NCI-H1092 (cell line): Measurements from ENCODE around the gene DNAH8.

Experiments
- DNase-seq: peaks from one replicate; lab custom pipeline; 2025; lab: John Stamatoyannopoulos, UW

Gene DNAH8

GRCh38 chr6:39051399-39052122 is 336.4 kb downstream of the DNAH8 start:
- no peak for DNase-seq

GRCh38 chr6:39053016-39053624 is 338.0 kb downstream of the DNAH8 start:
- DNase-seq: no peak

GRCh38 chr6:39053854-39054576 is 338.9 kb downstream of the DNAH8 start:
- DNase-seq: no peak

GRCh38 chr6:39054577-39055142 is 339.5 kb downstream of the DNAH8 start:
- DNase-seq: no peak

GRCh38 chr6:39055661-39056060 is 340.6 kb downstream of the DNAH8 start:
- no peak for DNase-seq

GRCh38 chr6:39056191-39056590 is 341.1 kb downstream of the DNAH8 start:
- DNase-seq: no peak

- DNase-seq: no peak
Measured at GRCh38 chr6:39056681-39057080, 341.6 kb downstream of the DNAH8 start.

GRCh38 chr6:39057251-39058155 is 342.4 kb downstream of the DNAH8 start:
- no peak for DNase-seq

- no peak for DNase-seq
Measured at GRCh38 chr6:39058471-39059147, 343.5 kb downstream of the DNAH8 start.

GRCh38 chr6:39059496-39060310 is 344.6 kb downstream of the DNAH8 start:
- peak; percentile 77 for DNase-seq

- no peak for DNase-seq
Measured at GRCh38 chr6:39060467-39061160, 345.5 kb downstream of the DNAH8 start.

GRCh38 chr6:39061182-39061581 is 346.1 kb downstream of the DNAH8 start:
- DNase-seq: no peak

GRCh38 chr6:39061588-39061987 is 346.5 kb downstream of the DNAH8 start:
- DNase-seq: no peak

GRCh38 chr6:39062014-39062740 is 347.1 kb downstream of the DNAH8 start:
- DNase-seq: peak; percentile 64

- DNase-seq: no peak
Measured at GRCh38 chr6:39063526-39063925, 348.4 kb downstream of the DNAH8 start.

GRCh38 chr6:39065561-39065960 is 350.4 kb downstream of the DNAH8 start:
- DNase-seq: no peak

- no peak for DNase-seq
Measured at GRCh38 chr6:39068391-39068790, 353.3 kb downstream of the DNAH8 start.

- no peak for DNase-seq
Measured at GRCh38 chr6:39072830-39073229, 357.7 kb downstream of the DNAH8 start.
